DOHH2 (cell line): ENCODE results near the gene ZNF714.

Experiments used
- H3F3A ChIP-seq: fragments of 200-600 bp; sonication (generic), shearing (Covaris generic); 2 replicates; pipeline ENCODE4 v1.6.0; 2016; ENCODE audit warnings: antibody characterized with exemption, mild to moderate bottlenecking; ENCODE audit not compliant: control insufficient read depth, insufficient read depth
- H3K27ac ChIP-seq: fragments of 200-600 bp; sonication (generic); 2 replicates; pipeline ENCODE4 v1.5.1; 2014; ENCODE audit warnings: low read depth, mild to moderate bottlenecking, low read length, moderate library complexity
- H3K27me3 ChIP-seq: fragments of 200-600 bp; sonication (generic); 2 replicates; pipeline ENCODE4 v1.6.1; 2014; ENCODE audit warnings: mild to moderate bottlenecking, low read length, mixed read lengths; ENCODE audit not compliant: control insufficient read depth
- H3K36me3 ChIP-seq: fragments of 200-600 bp; sonication (generic); 2 replicates; pipeline ENCODE4 v1.6.1; 2014; ENCODE audit warnings: mild to moderate bottlenecking, low read length, moderate library complexity, mixed read lengths; ENCODE audit not compliant: control insufficient read depth
- H3K4me1 ChIP-seq: fragments of 200-600 bp; sonication (generic); 2 replicates; pipeline ENCODE4 v1.6.1; 2014; ENCODE audit warnings: mild to moderate bottlenecking, low read length, mixed read lengths; ENCODE audit not compliant: control insufficient read depth
- H3K4me2 ChIP-seq: fragments of 200-600 bp; sonication (generic); 2 replicates; pipeline ENCODE4 v1.6.0; 2014; ENCODE audit warnings: mild to moderate bottlenecking, low read length, moderate library complexity
- H3K4me3 ChIP-seq: fragments of 200-600 bp; sonication (generic); 2 replicates; pipeline ENCODE4 v1.5.1; 2014; ENCODE audit warnings: mild to moderate bottlenecking, low read length, mixed read lengths
- H3K79me2 ChIP-seq: fragments of 200-600 bp; sonication (generic); 2 replicates; pipeline ENCODE4 v1.6.1; 2014; ENCODE audit warnings: mild to moderate bottlenecking, low read length, mixed read lengths; ENCODE audit not compliant: control insufficient read depth
- H3K9me2 ChIP-seq: fragments of 200-600 bp; sonication (generic); replicated peaks from 2 replicates; pipeline ENCODE4 v1.6.1; 2014; ENCODE audit warnings: mild to moderate bottlenecking, low read length, mixed read lengths; ENCODE audit not compliant: control insufficient read depth
- H3K9me3 ChIP-seq: fragments of 200-600 bp; sonication (generic); 2 replicates; pipeline ENCODE4 v1.6.1; 2014; ENCODE audit warnings: antibody characterized with exemption, low read length, mixed read lengths; ENCODE audit not compliant: control insufficient read depth, insufficient read depth
- H4K20me1 ChIP-seq: fragments of 200-600 bp; sonication (generic); 2 replicates; pipeline ENCODE4 v1.6.0; 2014; ENCODE audit warnings: low read depth, mild to moderate bottlenecking, antibody characterized with exemption, low read length, moderate library complexity; ENCODE audit not compliant: control insufficient read depth, insufficient read depth
- EZH2phosphoT487 ChIP-seq: fragments of 200-600 bp; sonication (generic); IDR thresholded peaks from 2 replicates; pipeline ENCODE4 v1.6.1; 2017; ENCODE audit warnings: borderline replicate concordance, mild to moderate bottlenecking, antibody characterized with exemption, low read length, moderate library complexity, mixed read lengths
- TF ChIP-seq, protein P1 (sequence below): fragments of 200-600 bp; sonication (generic); IDR thresholded peaks from one replicate; pipeline ENCODE4 v1.5.1; 2014; ENCODE audit warnings: antibody characterized with exemption, mild to moderate bottlenecking, low read depth, low read length; ENCODE audit not compliant: poor library complexity, severe bottlenecking

ZNF714 gene

DNA sequence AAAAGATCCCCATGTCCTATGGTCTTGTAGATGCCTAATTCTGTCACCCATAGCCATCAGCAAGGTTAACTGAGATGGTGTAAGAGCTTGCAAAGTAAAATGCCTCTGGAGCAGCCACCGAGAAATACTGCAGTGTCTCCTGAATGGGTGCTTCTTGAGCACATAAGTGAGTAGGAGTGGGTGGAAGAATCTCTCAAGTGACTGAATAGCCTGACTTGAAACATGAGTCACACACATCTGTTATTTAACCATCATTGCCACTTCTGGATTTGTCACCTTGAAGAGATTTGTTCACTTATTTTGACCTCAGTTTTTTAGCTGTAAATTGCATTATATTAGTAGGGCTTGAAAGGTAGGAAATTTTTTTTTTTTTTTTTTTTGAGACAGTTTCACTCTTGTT is 2.3 kb downstream of the ZNF714 start:
- Histone ChIP-seq H3K9me2 (no peaks in the 10 kb centered on the region), H3K9me3 (no peaks in the 10 kb centered on the region), H4K20me1 (no peaks in the 10 kb centered on the region), H3K4me3 (no peak overlapping the region), H3K4me2 (no peak overlapping the region), H3F3A (no peaks in the 10 kb centered on the region), H3K79me2 (peaks cover 30% of the 10 kb centered on the region), H3K27ac (no peak overlapping the region), H3K4me1 (peaks cover 8% of the 10 kb centered on the region; the same call in 1 of the 2 replicates), H3K36me3 (peaks cover 31% of the 10 kb centered on the region), H3K27me3 (no peaks in the 10 kb centered on the region)
- TF ChIP-seq, protein P1, sequence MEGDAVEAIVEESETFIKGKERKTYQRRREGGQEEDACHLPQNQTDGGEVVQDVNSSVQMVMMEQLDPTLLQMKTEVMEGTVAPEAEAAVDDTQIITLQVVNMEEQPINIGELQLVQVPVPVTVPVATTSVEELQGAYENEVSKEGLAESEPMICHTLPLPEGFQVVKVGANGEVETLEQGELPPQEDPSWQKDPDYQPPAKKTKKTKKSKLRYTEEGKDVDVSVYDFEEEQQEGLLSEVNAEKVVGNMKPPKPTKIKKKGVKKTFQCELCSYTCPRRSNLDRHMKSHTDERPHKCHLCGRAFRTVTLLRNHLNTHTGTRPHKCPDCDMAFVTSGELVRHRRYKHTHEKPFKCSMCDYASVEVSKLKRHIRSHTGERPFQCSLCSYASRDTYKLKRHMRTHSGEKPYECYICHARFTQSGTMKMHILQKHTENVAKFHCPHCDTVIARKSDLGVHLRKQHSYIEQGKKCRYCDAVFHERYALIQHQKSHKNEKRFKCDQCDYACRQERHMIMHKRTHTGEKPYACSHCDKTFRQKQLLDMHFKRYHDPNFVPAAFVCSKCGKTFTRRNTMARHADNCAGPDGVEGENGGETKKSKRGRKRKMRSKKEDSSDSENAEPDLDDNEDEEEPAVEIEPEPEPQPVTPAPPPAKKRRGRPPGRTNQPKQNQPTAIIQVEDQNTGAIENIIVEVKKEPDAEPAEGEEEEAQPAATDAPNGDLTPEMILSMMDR: no peak
- TF ChIP-seq EZH2phosphoT487: no peak

DNA sequence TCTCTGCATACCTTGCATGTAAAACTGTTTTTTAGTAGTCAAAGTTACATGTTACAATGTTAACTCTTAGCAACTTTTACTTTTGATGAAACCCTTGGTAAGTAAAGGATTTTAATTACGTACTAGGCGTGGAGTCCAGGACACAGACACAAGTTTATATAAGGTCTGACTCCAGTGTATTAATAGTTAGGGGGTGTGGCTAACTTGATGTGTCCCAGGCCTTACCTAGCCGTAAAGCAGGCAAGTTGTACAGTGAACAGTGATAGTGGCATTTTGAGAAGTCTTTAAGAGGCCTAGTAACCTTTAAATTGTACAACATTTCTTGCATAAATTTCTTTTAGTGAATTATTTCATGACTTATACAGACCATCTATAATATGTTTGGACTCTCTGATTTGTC is 5.9 kb downstream of the ZNF714 start:
- no peaks in the 10 kb centered on the region for H3K9me3 ChIP-seq
- no peak overlapping the region for H3K27ac ChIP-seq
- peaks cover 8% of the 10 kb centered on the region; the same call in 1 of the 2 replicates for H3K4me1 ChIP-seq
- H3K4me3 ChIP-seq: no peak overlapping the region
- H4K20me1 ChIP-seq: no peaks in the 10 kb centered on the region
- H3F3A ChIP-seq: no peaks in the 10 kb centered on the region
- peaks cover 33% of the 10 kb centered on the region for H3K36me3 ChIP-seq
- TF ChIP-seq EZH2phosphoT487: no peak
- H3K9me2 ChIP-seq: no peaks in the 10 kb centered on the region
- H3K4me2 ChIP-seq: no peak overlapping the region
- peaks cover 22% of the 10 kb centered on the region for H3K79me2 ChIP-seq
- H3K27me3 ChIP-seq: no peaks in the 10 kb centered on the region

DNA sequence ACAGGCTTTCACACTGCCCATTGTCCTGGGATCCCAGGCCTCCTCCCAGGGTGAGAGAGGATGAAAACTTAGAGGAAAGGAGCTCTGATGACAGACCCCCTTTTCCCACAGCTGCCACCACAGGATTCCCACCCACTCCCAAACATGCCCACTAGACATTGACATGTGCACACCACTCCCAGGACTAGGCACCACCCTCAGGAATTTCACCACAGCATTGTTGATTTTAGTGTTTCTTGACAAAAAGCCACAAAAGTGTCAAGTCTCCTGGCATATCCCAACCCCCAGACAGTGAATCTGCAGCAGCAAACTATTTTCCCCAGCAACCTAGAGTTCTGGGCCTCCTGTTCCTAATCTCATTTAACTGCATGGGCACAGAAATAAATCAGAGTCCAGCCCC is 10.1 kb downstream of the ZNF714 start:
- Histone ChIP-seq H3K9me3 (no peaks in the 10 kb centered on the region), H3K4me3 (no peak overlapping the region), H3K27me3 (no peaks in the 10 kb centered on the region), H3K4me2 (no peak overlapping the region), H3K79me2 (peaks cover 15% of the 10 kb centered on the region; the same call in 1 of the 2 replicates), H4K20me1 (no peaks in the 10 kb centered on the region), H3K27ac (no peak overlapping the region), H3F3A (no peaks in the 10 kb centered on the region), H3K9me2 (no peaks in the 10 kb centered on the region), H3K4me1 (no peaks in the 10 kb centered on the region), H3K36me3 (peaks cover 7% of the 10 kb centered on the region)
- no peak for TF ChIP-seq EZH2phosphoT487
- TF ChIP-seq, protein P1: no peak

DNA sequence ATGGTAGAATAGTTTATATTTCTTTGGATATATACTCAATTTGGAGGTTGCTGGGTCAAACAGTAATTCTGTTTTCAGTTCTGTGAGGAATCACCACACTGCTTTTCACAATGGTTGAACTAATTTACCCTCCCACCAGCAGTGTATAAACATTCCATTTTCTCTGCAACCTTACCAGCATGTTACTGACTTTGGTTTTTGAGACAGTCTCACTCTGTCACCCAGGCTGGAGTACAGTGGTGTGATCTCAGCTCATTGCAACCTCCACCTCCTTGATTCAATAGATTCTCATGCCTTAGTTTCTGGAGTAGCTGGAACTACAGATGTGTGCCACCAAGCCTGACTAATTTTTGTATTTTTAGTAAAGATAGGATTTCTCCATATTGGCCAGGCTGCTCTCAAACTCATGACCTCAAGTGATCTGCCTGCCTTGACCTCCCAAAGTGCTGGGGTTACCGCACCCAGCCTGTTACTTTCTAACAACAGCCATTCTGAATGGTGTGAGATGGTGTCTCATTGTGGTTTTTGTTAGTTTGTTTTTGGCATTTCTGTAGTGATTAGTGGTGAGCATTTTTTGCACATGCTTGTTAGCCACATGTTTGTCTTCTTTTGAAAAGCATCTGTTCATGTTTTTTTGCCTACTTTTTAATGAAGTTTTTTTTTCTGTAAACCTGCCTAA is 12.5 kb downstream of the ZNF714 start:
- Histone ChIP-seq H3K4me2 (no peak overlapping the region), H3F3A (no peaks in the 10 kb centered on the region), H3K4me1 (no peaks in the 10 kb centered on the region), H3K27ac (no peak overlapping the region), H4K20me1 (no peaks in the 10 kb centered on the region), H3K36me3 (peaks cover 6% of the 10 kb centered on the region; the same call in 1 of the 2 replicates), H3K79me2 (peaks cover 15% of the 10 kb centered on the region; the same call in 1 of the 2 replicates), H3K9me3 (no peaks in the 10 kb centered on the region), H3K9me2 (no peaks in the 10 kb centered on the region), H3K27me3 (no peaks in the 10 kb centered on the region), H3K4me3 (no peak overlapping the region)
- TF ChIP-seq, protein P1: no peak
- TF ChIP-seq EZH2phosphoT487: no peak
